Heart right ventricle (tissue), 16 donors: ENCODE results near the gene CEP112. TPM values are rescaled to one million over a fixed set of nuclear protein-coding genes. Genes with fewer than 3 reads are reported as not detected.

Source experiments
- ATAC-seq, 8 donors: fragments of 200-7000 bp; cut with Tn5 transposase; one replicate each; pipeline ENCODE4 v1.9.1; 2020; ENCODE audit warnings: mild to moderate bottlenecking in 8 of 8, moderate library complexity in 8 of 8, moderate number of reproducible peaks in 1 of 8
- DNase-seq, 2 donors: peaks; one replicate each; pipeline ENCODE4 v3.0.0-alpha.2; 2020
- H3K27ac ChIP-seq, 10 donors: fragments of 200-600 bp; sonication (generic) in 2 of 10; one replicate each; pipeline versions ENCODE4 v1.5.0 to v1.8.0; 2020 to 2022; ENCODE audit warnings: mild to moderate bottlenecking in 3 of 10
- H3K27me3 ChIP-seq, 7 donors: fragments of 200-600 bp; one replicate each; pipeline ENCODE4 v1.8.0; 2021 to 2022; ENCODE audit warnings: mild to moderate bottlenecking in 2 of 7
- H3K36me3 ChIP-seq, 9 donors: fragments of 200-600 bp; sonication (generic) in 1 of 9; one replicate each; pipeline versions ENCODE4 v1.5.0 to v1.8.0; 2020 to 2022; ENCODE audit warnings: mild to moderate bottlenecking in 2 of 9
- H3K4me1 ChIP-seq, 9 donors: fragments of 200-600 bp; sonication (generic) in 1 of 9; one replicate each; pipeline versions ENCODE4 v1.5.0 to v1.8.0; 2020 to 2022; ENCODE audit warnings: mild to moderate bottlenecking in 4 of 9
- H3K4me3 ChIP-seq, 10 donors: fragments of 200-600 bp; sonication (generic) in 2 of 10; one replicate each; pipeline versions ENCODE4 v1.5.0 to v1.8.0; 2020 to 2022; ENCODE audit warnings: mild to moderate bottlenecking in 7 of 10, moderate library complexity in 2 of 10
- H3K9me3 ChIP-seq, 11 donors: fragments of 200-600 bp in 10 of 11; sonication (generic) in 2 of 11; one replicate each; pipeline versions ENCODE4 v1.5.0 to v1.8.0; 2013 to 2022; ENCODE audit warnings: mild to moderate bottlenecking in 2 of 11, control low read depth in 1 of 11, moderate library complexity in 1 of 11
- CTCF ChIP-seq, 9 donors: fragments of 200-600 bp; sonication (generic) in 2 of 9; IDR thresholded peaks; one replicate each; pipeline versions ENCODE4 v1.5.0 to v1.8.0; 2021 to 2022; ENCODE audit warnings: antibody characterized with exemption in 9 of 9, mild to moderate bottlenecking in 5 of 9, moderate library complexity in 1 of 9
- WGBS, 2 donors: extraction: QIAGEN DNeasy Blood & Tissue Kit; methylation state at CpG; one replicate each; pipeline ENCODE4 v1.1.7; 2013; ENCODE audit warnings: inconsistent platforms in 1 of 2; 5-methylcytosine and 5-hydroxymethylcytosine counted together
- intact Hi-C, 10 donors: fragments of 100-400 bp; cut with DNase I; formaldehyde crosslinking; loops; one replicate each; pipeline versions ENCODE4 v1.11.1 to v1.14.2; 2022
- polyA plus RNA-seq, 2 donors: library from polyadenylated mRNA; stranded (reverse); fragments of 200-250 nt; gene quantifications; one replicate each; pipeline ENCODE4 v1.2.3, GENCODE V29; 2013
- total RNA-seq, 10 donors: library from RNA; stranded (reverse); fragmentation: NEBNext Ultra II Directional in 3 of 10; extraction: Animal tissue kit (Norgen Biotek cat#: 25700) in 3 of 10; gene quantifications; one replicate each; pipeline versions ENCODE4 v1.2.1 to v1.2.4, GENCODE V29; 2021 to 2023
- donor health status: Arrhythmogenic right ventricular cardiomyopathy.
- donor health status: ischemic (EF 13 %, LVEDD 7.1; RV severe dilation, severe dysfunction).
- donor health status: healthy with polysubstance abuse.
- donor health status: DM: no; HTN: yes; CAD: no.
- donor health status: DM: no; HTN: no; CAD: no.
- donor health status: ischemic (EF 25% LVEDD 6.9; RV normal size, moderate dysfunction).
- donor health status: ischemic (EF 25% LVEDD 5.7; RV mildly dilated, moderate dysfunction).
- donor health status: healthy.
- donor health status: DM: yes; HTN: yes; CAD: no.
- donor health status: Ischemic cardiomyopathy.
- donor health status: ischemic (EF 35%, LVEDD 5.7; RV mildly dilated, moderate dysfunction).
- donor health status: nonischemic (EF 11% LVEDD 7.7; RV severe dilation, severe dysfunction).
- donor health status: DM: yes; HTN: yes; CAD: no.
- donor health status: PGD.
- donor health status: ischemic (EF 29% LVEDD 5.4; RV normal size, mild dysfunction).
- donor health status: nonischemic (EF 23%, LVEDD 6.1; RV moderate dilation, normal function).

The CEP112 gene
- total and polyA plus RNA-seq, 12 donors: 6.7 to 30.0 (median 16.3) TPM

GRCh38 chr17:65902155-65902554, 289.8 kb downstream of the CEP112 start:
- no peak overlapping the region for H3K4me3 ChIP-seq
- no peak for DNase-seq

GRCh38 chr17:65901394-65901793, 290.5 kb downstream of the CEP112 start:
- intact Hi-C loops: no loop called here
- no peak for TF ChIP-seq CTCF (IDR thresholded peaks at IDR 0.05)
- ATAC-seq (no peak), DNase-seq (no peak)
- Histone ChIP-seq H3K36me3 (no peaks in the 10 kb centered on the region), H3K4me1 (no peaks in the 10 kb centered on the region), H3K4me3 (no peak overlapping the region), H3K9me3 (no peaks in the 10 kb centered on the region), H3K27ac (no peak overlapping the region), H3K27me3 (no peaks in the 10 kb centered on the region)

More at GRCh38 chr17:65902155-65902554, 289.8 kb downstream of the CEP112 start:
- Histone ChIP-seq H3K27ac (no peak overlapping the region), H3K4me1 (no peaks in the 10 kb centered on the region), H3K27me3 (no peaks in the 10 kb centered on the region), H3K36me3 (no peaks in the 10 kb centered on the region), H3K9me3 (no peaks in the 10 kb centered on the region)
- ATAC-seq: no peak
- intact Hi-C loops: no loop called here
- TF ChIP-seq CTCF (IDR thresholded peaks at IDR 0.05): no peak
- 96 to 99% methylated on average over 10 of the region's 10 CpGs for WGBS, 2 donors

GRCh38 chr17:65900216-65900615, 291.7 kb downstream of the CEP112 start:
- no peaks in the 10 kb centered on the region for H3K9me3 ChIP-seq
- no peak overlapping the region for H3K4me3 ChIP-seq
- TF ChIP-seq CTCF (IDR thresholded peaks at IDR 0.05): no peak
- DNase-seq: no peak
- H3K27me3 ChIP-seq: no peaks in the 10 kb centered on the region
- 93 to 96% methylated on average over 6 of the region's 6 CpGs for WGBS, 2 donors
- no peaks in the 10 kb centered on the region for H3K36me3 ChIP-seq
- intact Hi-C loops: no loop called here
- no peaks in the 10 kb centered on the region for H3K4me1 ChIP-seq
- H3K27ac ChIP-seq: no peak overlapping the region
- ATAC-seq: no peak

- H3K4me1 ChIP-seq: no peaks in the 10 kb centered on the region
- H3K4me3 ChIP-seq: no peak overlapping the region
- H3K27me3 ChIP-seq: no peaks in the 10 kb centered on the region
- no peaks in the 10 kb centered on the region for H3K9me3 ChIP-seq
- TF ChIP-seq CTCF (IDR thresholded peaks at IDR 0.05): no peak
- WGBS, 2 donors: 93 to 98% methylated on average over 3 of the region's 3 CpGs
- H3K27ac ChIP-seq: no peak overlapping the region
- no peaks in the 10 kb centered on the region for H3K36me3 ChIP-seq
- ATAC-seq (no peak), DNase-seq (no peak)
- intact Hi-C loops: no loop called here
Observed at GRCh38 chr17:65898651-65899050, 293.3 kb downstream of the CEP112 start.

- intact Hi-C loops: no loop called here
- H3K4me3 ChIP-seq: no peak overlapping the region
- H3K4me1 ChIP-seq: no peaks in the 10 kb centered on the region
- TF ChIP-seq CTCF (IDR thresholded peaks at IDR 0.05): no peak
- no peak overlapping the region for H3K27ac ChIP-seq
- ATAC-seq (no peak), DNase-seq (no peak)
- H3K9me3 ChIP-seq: no peaks in the 10 kb centered on the region
- no peaks in the 10 kb centered on the region for H3K36me3 ChIP-seq
- H3K27me3 ChIP-seq: no peaks in the 10 kb centered on the region
Observed at GRCh38 chr17:65896889-65897288, 295.0 kb downstream of the CEP112 start.
